Posterior cingulate gyrus (tissue), 11 donors: ENCODE results near the gene CCNY.

Source experiments
- DNase-seq, 10 donors: peaks; one replicate each; pipeline versions ENCODE4 v3.0.0 to v3.0.0-alpha.2; 2020 to 2021; ENCODE audit warnings: mixed read lengths in 3 of 10
- intact Hi-C: fragments of 100-400 bp; cut with DNase I; formaldehyde crosslinking; loops from one replicate; pipeline ENCODE4 v1.15.1; 2023

The CCNY gene

DNA sequence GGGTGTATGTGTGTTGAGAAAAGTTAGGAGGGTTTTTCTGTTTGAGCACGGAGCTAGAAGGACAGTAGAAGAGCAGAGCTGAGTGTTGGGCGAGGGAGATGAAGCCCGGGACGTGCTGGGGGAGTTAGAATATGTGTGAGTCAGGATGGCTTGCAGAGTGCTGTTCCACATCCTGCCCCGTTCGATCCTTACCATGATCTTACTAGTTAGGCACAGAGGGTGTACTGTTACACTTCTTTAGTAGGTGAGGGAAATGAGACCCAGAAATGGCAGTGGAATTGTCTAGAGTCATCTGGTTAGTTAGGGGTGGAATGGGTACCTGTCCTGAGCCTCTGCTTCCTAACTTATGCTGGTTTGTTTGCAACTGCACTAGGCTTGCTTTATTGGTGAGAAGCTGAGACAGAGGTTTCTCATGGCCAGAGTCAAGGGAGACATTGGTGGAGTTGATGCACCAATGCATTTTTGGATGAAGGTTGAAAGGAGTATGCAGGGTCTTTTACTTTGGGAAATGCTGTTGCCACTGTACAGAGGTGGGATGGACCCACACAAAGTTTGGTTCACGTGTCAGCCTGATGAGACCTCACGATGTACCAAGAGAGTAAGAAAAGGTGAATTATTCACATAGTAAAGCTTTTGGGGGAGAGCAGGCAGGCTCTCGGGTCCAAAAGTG, 42.4 kb downstream of the CCNY start:
- no peak for DNase-seq
- intact Hi-C loops: no loop called here

DNA sequence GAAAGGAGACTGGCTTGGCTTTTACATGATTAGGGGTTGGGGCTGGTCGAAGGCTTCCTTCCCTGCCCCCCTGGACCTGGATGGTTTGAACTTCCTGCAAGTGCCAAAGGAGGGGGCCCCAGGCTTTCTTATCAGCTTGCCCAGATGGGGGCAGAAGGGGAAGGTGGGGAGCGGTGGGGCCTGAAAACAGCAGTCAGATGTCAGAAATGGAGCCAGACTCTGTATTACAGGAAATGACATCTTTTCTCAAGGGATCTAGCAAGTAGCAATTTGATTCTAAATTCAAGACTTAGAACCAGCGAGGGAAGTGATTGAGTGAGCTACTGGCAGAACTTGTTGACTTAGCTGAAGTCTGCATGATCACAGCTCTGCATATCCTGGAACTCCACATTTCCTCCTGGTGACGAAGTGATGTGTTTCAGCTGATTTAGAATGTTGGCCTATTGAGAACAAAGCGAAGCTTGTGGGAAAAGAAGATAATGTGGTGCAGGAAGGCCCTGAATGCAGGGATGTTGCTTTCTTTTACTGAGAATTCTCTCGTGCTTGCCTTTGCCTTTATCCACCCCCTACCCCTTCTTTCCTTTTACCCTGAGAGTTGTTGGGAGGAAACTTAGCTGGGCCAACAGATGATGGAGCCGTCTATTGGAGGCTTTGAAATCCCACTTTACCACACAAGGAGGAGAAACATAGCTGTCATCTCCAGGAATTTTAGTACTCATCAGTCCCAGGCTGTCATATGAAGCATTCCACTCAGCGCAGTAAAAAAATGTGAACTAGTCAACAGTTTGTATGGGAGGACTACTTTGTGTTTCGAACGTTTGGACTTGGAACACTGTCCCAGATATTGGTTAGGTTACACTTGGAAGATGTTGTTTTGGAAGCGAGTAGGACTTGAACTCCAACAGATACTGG, 43.2 kb downstream of the CCNY start:
- intact Hi-C loops: no loop called here
- no peak for DNase-seq

DNA sequence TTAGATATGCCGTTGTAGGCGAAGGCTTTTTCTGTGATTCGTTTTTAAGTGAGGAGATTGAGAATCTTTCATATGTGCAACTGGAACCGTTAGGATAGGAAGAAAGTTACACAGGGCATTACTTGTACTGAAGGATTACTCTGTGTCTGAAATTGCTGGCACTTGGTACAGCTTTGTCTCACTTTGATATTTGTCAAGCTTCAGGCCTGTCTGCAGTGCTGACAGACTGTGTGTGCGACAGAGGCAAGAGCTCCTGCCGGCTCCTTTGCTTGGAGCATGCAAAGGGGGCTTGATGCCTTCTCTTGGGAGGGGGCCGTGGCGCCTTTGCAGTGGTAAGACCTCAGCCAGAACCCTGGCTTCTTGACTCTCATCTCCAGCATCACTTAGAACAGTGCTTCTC, 45.8 kb downstream of the CCNY start:
- no peak for DNase-seq

DNA sequence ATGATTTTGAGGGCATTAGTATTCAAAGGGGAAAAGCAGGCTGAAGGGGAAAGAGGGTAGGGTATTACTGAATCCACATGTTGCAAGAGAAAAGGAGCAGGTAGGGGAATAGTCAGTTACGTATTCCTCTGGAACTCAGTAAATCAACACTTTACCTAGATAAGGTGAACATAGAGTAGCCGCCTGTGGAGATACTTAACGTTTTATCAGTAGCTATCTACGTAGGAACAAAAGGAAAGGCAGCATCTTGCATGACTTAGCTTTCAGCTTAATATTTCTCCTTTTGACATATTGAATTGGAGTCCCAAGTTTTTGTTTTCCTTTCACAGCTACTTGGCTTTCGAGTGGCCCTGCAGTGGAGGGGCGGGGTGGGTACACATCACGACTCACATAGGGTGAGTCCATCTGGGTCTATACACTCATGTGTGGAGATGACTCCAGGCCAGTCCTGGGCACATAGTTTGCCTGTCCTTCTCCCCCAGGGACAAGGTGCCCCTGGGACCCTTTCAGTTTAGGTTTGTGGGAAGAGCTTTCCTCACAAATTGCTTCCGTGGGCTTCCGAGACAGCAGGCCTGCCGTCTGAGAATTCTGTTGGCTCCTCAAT, 48.1 kb downstream of the CCNY start:
- intact Hi-C loops: no loop called here

More for the DNA sequence above, 45.8 kb downstream of the CCNY start:
- intact Hi-C loops: no loop called here

DNA sequence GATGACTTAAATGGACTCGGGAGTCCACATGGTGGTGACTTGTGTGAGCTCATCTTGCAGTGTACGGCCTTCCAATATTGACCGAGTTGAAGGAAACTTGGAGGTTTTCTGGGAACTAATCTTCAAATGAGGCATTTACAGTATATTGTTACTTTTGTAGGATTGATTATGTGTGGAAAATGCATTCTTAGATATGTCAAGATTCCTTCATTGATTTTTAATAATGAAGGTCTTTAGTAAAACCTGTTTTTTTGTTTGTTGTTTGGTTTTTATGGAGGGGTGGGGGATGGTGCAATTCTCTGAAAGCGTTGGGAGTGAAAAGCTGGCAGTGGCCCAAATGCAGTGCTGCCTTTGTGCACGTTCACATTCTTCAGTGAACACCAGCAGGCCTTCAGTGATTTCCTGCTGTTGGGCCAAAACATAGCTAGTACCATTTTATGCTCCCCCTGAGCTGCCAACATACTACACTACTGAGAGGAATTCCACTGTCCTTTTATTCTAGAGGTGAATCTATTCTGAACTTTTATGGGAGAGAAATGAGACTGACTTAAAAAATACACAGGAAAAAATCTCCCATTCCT, 50.4 kb downstream of the CCNY start:
- intact Hi-C loops: no loop called here
- DNase-seq: no peak

More for the DNA sequence above, 48.1 kb downstream of the CCNY start:
- no peak for DNase-seq

DNA sequence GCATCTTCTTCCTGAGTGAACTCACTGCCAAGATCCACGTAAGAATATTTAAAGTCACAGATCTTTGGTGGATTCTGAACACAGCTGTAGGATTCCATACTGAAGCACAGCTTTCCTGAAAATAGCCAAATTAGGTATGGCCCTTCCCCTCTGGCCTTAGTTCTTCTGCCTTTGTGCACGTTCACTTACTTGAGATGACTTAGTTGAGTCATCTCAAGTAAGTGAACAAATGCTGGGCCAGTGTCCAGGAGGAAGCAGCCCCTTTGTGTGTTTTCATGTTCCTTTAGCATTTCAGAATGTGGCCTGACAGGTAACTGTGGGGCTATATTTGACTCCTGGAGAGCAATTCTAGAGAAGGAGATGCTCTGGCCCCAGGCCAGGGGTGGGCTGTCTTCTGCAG, 51.5 kb downstream of the CCNY start:
- no peak for DNase-seq
- intact Hi-C loops: no loop called here

DNA sequence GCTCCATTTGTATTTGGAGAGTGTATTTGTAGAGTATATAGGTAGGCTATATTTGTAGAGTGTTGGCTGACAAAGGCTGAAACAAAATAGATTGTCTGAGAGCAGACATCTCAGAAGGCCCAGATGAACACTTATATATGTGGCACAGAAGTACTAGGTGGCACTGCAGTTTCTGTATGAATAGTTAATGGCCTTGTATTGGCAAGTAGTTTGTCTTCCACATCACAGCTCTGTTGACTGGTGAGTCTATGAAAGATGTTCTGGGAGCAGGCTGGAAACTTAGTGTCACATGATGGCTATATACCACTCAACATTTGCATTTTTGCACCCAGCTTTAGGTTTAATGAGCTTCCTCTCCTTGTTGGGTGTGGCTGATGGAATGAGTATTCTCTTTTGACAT, 51.9 kb downstream of the CCNY start:
- intact Hi-C loops: no loop called here
- DNase-seq: no peak

DNA sequence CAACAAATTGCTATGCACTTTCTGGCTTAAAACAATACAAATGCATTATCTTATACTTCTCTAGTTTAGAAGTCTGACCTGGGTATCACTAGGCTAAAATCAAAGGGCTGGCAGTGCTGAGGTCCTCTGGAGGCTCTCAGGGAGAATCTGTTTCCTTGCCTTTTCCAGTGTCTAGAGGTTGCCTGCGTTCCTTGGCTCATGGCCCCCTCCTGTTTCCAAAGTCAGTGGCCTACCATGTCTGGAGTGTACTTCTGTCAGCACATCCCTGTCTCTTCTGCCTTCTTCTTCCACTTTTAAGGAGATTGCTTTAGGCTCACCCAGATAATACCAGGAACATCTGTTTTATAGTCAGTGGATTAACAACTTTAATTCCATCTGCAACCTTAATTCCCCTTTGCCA, 52.4 kb downstream of the CCNY start:
- intact Hi-C loops: no loop called here
- no peak for DNase-seq

DNA sequence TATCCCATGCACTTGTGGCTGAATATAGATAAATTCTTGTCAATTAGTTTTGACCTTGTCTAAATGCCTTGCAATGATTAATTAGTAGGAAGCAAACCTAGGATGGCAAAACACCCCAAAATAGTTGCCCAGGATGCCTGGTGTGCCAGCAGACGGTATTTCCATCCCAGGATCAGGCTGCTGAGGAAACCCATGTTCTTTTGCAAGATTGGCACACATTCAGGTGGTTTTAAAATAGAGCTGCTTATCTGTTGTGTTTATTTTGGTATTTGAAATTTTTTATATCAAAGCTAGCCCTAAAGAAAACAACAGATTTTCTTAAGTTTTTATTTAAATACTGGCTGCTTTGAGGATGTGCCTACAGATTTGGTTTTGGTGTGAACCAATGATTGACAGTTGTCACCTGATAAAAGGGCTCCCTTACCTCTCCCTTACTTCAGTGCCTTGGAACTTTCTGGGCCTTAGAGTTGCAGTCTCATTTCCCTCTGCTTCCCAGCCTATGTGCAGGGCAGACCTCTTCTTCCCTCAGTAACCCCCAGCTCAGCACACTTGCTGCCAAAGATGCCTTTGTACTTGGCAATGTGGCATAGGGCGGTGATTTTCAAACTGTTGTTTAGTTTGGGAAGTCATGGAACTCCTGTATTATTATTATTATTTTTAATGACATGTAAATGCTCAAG, 54.0 kb downstream of the CCNY start:
- no peak for DNase-seq
- intact Hi-C loops: no loop called here

DNA sequence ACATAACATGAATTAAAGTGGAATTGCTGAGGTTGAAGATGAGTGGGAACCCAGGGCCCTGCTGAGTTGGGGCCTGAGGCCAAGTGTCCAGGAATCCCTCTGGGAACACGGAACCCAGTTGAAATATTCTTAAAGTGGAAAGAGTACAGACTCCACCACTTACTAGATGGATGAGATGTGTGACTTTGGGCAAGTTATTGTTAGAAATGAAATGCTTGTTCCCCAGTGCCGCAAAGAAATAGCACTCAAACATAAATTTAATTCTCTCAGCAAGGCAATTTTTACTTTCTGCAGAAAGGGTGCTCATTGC, 54.5 kb downstream of the CCNY start:
- no peak for DNase-seq
- intact Hi-C loops: no loop called here

DNA sequence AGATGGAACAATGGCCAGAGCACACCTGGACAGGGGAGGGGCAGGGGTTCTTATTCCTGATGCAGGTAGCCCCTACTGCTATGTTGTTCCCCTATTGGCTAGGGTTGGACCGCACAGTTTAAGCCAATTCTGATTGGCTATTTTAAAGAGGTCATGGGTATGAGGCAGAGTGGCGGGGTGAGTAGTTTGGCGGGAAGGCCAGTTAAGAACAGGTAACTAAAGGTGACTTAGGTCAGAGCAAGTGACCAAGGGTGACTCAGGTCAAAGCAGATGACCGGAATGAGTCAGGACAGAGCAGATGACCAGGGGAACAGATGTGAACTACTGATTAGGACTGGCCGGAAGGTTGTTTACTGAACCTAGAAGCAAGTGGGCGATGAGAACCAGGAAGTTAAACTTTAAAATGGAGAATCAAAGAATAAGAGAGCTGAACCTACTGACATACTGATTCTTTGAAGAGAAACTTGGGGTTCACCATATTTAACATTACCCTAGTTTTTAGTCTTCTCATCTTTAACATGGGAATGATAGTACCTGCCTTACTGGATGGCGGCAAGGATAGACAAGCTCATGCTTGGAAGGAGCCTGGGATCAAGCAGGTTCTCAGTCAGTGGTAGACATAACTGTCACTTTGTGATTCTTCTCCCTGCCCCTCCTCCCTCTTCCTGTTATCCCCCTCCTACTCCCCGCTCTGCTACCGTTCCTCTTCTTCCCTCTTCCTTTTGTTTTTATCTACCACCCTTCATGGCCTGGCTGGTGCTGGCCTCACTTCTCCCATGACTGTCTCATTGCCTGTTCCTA, 55.0 kb downstream of the CCNY start:
- intact Hi-C loops: no loop called here
- DNase-seq: no peak

DNA sequence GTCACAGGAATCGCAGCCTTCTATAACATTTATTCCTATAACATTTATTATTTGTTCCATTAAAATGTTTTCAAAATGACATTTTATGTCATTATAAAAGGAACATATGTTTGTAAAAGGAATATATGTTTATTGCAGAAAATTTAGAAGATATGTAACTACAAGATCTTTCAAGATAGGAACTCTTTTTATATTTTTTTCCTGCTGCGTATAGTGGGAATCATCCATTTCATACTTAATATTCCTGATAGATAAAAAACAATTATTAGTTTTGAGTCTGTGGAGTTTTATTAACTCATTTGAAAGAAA, 55.6 kb downstream of the CCNY start:
- DNase-seq: no peak
- intact Hi-C loops: no loop called here

DNA sequence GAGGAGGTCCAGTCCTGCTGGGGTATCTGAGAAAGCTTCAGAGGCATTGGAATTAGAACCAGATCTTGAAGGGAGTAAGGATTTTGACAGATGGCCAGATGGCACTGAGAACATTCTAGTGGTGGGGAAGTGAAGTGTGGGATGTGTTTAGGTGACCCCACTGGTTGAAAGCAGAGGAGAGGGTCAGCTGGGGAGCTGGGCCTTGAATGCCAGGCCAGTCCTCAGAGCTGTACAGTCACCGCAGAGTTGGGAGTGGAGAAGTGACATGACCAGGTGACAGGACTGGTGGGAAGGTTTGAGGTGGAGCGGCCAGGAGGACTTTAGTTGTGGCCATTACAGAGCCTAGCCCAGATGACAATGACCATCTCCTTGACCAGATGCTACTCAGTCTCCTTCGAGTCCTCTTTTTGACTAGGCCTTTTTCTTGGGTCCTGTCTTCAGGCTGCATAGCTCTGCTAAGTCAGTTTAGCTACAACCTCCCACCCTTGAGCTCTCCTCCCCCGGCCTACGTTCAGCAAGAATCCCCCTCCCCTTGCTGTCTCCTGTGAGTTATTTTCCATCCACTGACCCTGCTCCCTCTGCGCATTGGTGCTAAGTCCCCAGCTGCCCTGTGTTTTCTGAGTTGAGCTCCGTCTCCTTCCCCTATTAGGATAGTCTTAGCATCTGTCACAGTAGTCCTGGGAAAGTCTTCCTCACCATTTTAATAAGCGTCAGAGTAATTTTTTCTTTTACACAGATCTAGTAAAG, 56.3 kb downstream of the CCNY start:
- intact Hi-C loops: no loop called here
- DNase-seq: no peak

DNA sequence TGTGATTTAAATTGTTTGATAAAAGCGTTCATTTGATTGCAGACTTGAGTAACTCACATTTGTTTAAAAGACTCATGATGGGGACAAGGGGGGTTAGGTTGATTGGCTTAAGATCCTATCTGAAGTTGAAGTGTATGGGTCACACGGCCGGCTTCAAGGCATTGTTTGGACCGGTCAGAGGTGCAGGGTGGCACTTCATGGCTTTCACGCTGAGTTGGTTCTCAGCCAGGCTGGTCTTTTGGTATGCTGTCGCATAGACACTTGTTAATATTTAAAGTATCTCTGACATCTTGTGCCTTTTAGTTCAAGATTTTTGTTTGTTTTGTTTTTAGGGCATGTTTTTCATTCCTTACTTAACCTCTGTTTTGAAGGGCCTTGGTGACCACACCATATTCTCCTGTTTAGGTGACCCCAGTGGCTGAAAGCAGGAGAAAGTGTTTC, 58.1 kb downstream of the CCNY start:
- DNase-seq: no peak
- intact Hi-C loops: no loop called here

DNA sequence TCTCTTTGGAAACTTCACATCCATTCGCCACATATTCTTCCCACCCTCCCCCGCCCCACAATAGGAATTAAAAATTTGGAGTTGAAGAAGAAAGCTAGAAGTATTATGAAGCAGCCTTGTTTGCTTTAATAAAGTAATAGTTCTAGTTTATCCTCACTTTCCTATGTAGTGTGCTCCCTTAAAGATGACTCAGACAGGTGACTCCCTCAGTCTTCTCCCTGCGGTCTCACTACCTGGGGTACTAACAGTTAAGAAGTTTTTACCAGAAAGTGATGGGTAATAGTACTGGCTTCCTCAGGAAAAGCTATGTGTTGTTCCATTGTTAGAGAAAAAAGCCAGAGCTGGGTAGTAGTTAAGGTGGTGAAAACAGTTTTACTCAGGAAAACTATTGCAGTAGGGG, 58.6 kb downstream of the CCNY start:
- DNase-seq: no peak
- intact Hi-C loops: no loop called here

DNA sequence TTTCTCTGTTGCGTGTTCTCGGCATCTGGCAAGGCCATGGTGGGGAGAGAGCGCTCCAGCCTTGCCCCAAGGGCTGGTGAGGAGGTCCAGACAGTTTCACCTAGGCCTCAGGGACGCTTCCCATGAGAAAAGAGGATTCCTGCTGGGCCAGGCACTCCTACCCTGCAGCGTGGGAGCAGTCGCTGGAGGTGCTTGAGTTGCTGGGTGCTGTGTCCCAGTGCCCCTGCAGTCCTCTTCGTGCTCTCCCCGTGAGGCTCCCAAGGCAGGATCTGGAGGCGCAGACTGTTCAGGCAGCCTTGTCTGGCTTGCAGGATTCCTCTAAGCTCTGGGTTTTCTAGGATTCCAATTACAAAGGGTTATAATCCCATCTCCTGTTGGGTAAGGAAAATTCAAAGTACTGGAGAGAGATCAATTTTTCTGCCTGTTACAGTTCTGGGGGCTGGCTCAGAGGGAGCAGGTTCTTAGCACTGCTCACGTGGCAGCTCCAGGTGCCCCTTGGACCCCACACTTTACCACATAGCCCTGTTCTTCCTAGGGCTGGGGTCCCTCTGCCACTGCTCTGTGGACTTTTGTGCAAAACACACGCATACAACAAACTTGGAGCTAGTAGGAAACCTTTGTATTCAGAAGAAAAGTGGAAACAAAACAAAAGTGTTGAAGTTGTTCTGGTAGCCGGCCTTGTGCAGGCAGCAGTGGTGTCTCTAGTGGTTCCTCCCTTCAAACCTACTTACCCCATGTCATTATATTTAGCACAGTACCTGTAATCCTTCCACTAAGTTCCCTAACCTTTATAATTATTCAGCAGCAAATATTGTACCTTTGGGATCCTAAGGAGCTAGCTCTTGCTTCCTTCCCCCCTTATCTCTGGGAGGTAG, 60.5 kb downstream of the CCNY start:
- DNase-seq: no peak
- intact Hi-C loops: no loop called here

DNA sequence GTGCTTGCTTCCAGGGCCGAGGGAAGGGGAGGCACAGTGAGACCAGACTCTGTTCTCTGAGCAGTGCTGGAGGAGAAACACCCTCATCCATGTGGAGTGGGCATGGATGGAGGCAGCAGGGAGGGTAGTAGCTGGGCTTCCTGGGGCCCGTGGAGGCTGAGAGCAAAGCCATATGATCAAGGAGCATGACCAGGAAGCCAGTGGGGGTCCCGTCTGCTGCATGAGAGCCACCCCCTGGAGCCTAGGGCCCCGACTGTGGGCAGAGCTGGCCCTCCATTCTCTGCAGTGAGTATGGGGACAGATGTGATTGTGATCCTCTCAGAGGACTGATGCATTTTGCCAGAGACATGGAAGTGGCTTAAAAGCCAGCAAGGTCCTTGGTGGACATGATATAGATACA, 61.6 kb downstream of the CCNY start:
- intact Hi-C loops: no loop called here

DNA sequence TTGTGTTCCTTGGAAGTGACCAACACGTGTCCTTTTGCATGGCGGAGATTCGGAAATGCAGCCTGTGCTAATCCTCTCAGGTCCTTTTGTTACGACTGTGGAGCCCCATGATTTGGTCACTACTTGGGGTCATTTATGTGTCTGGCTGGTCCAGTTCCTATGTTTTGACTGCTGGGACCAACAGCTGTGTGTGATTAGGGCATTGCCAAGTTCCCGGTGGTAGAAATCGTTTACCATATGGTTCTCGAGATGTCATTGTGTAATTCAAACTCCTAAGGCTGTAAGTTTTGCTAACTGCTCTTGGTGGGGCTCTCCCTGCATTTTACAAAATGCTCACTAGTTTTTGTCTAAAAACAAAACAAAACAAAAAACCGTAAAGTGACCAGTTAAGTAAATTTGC, 62.0 kb downstream of the CCNY start:
- intact Hi-C loops: no loop called here
- DNase-seq: no peak

More for the DNA sequence above, 61.6 kb downstream of the CCNY start:
- no peak for DNase-seq

DNA sequence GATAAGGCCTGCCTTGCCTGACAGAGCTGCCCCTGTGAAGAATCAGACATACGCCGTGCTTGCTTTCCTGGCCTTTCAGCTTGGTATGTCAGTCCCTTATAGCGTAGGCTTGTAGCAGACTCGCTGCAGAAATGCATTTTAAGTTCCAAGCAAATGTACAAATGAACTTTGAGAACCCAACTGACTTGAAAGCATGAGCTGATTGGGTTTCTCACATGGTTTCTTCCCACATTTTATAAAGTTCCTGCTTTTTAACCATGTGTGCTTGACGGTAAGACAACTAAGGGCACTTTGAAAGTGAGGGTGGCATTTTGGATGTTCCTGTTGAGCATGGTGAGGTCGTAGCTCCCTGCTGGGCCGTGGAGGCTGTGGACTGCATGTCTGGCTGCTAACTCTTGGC, 62.6 kb downstream of the CCNY start:
- no peak for DNase-seq

More for the DNA sequence above, 62.6 kb downstream of the CCNY start:
- intact Hi-C loops: no loop called here
